ENCODE measurements around the gene PTPRE.

The PTPRE gene

DNA sequence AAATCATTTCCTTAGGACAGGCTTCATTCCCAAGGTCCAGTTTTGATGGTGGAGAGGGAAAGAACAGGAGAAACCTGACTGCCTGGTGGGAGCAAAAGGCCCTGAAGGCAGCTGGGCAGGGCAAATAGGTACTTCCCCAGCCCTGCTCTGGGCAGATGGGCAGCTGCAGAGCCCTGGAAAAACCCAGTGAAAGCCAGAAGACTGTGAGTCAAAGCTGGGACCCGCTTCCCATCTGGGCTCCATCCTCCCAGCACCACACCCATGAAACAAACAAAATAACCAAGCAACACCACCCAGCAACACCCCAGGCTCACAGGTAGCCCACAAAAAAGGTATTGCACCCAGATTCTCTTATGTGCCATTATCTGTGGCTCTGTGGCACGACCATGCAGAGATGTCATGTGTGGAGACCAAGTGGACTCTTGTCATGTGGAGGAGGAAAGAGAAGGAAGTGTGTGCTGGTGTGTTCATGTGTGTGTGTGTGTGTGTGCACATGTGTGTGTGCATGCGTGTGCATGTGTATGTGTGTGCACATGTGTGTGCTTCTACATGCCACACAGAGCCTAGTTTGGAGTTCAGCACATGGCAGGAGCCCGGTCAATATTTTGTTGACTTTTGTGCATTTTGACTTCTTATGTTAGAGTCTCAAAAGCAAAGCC lies 24.0 kb upstream of the PTPRE start:
- no peak for DNase-seq

DNA sequence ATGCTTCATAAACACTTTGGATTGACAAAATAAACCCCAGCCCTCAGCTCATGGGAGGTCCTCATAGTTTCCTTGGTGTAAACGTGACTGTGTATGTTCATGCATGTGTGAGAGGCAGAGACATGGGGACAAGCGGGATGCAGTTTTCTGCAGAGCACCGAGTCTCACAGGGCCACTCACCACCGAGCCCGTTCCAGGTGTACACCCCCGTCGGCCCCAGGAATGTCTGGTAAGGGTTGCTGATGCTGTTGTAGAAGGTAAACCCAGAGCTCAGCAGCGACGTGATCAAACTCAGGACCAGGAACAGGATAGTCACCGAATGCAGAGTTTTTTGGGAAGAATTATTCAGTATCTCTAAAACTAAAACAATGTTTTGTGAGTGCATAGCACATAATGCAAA lies 23.4 kb upstream of the PTPRE start:
- DNase-seq = no peak

GRCh38 chr10:127884501-127884900 lies 22.4 kb upstream of the PTPRE start:
- DNase-seq = no peak

GRCh38 chr10:127886371-127887051 lies 20.4 kb upstream of the PTPRE start:
- DNase-seq = no peak

GRCh38 chr10:127887541-127888415 lies 19.1 kb upstream of the PTPRE start:
- no peak for DNase-seq

- DNase-seq = no peak
Observed at GRCh38 chr10:127888521-127889312, 18.2 kb upstream of the PTPRE start.

DNA sequence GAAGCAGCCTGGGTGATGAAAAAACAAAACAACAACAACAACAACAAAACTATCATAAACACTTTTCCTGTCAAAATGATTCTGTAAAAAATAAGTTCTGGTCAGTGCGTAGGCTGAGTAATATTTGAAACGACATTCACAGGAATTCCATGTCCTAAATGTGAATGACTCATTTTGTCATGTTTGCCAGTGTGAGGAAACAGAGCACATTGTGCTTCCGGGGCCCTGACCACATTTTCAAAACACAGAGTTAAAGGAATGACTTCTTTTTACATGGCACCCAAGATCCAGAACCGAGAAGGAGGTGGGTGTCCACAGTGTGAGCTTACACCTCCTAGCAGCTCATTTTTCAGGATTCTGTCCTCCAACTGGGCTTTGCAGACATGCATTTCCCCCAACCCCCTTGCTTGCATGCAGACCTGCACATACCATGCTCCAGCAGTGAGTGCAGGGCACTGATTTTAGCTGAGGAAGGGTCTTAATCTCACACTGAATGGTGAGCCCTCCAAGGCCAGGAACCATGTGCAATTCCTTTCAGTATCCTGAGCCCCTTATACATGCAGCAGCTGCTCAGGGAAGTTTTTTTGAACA lies 17.2 kb upstream of the PTPRE start:
- DNase-seq = no peak

GRCh38 chr10:127890216-127890615 lies 16.7 kb upstream of the PTPRE start:
- DNase-seq = no peak

GRCh38 chr10:127890832-127891334 lies 16.0 kb upstream of the PTPRE start:
- DNase-seq = no peak

DNA sequence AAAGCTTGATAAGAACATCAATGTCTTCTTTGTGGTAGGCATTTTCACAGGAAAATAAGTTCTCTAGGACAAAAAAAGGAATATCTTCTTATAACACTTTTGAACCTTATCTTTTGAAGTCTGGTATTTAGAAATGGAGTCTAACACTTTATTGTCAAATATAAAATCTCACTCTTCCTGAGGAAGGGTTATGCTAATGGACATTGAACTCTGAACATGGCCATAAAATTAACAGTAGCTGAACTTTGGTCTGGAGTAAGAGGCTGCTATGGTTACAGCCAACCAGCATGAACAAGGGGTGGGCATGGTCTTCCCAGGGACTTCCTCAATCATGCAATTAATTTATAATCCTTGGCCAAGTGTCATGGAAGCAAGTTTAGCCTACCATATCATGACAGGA lies 14.2 kb upstream of the PTPRE start, which contains the start of gene CLRN3:
Gene CLRN3, minus strand, starts transcription at position 199 of the 400 bp plus-strand sequence. Its CDS starts 157 bp downstream, at position 42.
- DNase-seq = no peak

- DNase-seq = no peak
Observed at GRCh38 chr10:127894146-127894545, 12.8 kb upstream of the PTPRE start.

DNA sequence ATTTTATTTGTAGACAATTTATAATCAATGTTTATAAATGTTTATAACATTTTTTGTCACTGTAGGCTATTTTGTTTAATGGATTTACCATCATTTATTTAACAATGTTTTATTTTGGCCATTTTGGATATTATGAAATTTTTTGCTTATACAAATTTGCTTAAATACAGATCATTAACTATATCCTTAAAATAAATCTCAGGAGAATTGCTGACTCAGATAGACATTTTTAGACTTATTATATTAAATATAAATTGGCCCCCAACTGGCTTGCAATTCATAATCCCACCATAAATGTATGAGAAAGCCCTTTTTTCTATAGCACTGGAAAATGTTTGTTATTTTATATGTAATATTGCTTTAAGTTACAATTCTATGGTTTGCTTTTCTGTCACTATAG lies 10.3 kb upstream of the PTPRE start:
- DNase-seq = no peak

DNA sequence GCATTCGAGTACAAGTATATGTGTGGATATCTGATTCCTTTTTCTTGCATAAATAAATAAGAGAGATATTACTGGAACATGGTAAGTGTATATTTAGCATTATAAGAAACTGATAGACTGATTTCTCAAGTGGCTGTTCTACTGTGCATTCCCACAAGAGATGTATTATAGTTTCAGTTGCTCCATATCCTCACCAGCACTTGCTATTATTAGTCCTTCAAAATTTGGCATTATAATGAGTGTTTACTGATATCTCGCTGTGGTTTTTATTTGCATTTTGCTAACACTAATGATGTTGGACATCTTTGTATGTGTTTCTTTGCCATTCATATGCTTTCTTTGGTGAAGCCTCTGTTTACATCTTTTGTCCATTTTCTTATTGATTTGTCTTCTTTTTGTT lies 9.7 kb upstream of the PTPRE start:
- no peak for DNase-seq

- DNase-seq = no peak
Observed at GRCh38 chr10:127899766-127900387, 7.0 kb upstream of the PTPRE start.

GRCh38 chr10:127903789-127904188 lies 3.1 kb upstream of the PTPRE start:
- no peak for DNase-seq

GRCh38 chr10:127904311-127905000 lies 2.4 kb upstream of the PTPRE start:
- no peak for DNase-seq

- no peak for DNase-seq
Observed at GRCh38 chr10:127905001-127905847, 1.7 kb upstream of the PTPRE start.

DNA sequence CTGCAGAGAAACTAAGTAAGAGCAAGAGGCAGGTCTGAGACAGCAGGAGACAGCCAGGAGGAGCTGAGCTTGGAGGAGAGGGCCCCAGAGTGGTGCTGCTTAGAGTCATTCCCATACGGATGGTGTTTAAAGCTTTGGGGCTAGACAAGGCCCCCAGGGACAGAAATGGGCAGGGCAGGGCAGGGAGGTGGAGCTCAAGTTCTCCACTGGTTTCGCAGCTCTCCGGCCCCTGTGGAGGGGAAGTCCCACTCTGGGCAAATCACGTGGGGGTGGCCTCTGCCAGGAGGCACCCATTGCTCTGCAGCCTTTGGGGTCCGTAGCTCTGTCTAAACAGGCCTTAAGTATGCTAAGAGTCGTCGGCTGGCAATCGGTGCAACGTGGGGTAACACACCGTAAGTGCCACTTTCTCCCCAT lies 1.0 kb upstream of the PTPRE start:
- DNase-seq = no peak

DNA sequence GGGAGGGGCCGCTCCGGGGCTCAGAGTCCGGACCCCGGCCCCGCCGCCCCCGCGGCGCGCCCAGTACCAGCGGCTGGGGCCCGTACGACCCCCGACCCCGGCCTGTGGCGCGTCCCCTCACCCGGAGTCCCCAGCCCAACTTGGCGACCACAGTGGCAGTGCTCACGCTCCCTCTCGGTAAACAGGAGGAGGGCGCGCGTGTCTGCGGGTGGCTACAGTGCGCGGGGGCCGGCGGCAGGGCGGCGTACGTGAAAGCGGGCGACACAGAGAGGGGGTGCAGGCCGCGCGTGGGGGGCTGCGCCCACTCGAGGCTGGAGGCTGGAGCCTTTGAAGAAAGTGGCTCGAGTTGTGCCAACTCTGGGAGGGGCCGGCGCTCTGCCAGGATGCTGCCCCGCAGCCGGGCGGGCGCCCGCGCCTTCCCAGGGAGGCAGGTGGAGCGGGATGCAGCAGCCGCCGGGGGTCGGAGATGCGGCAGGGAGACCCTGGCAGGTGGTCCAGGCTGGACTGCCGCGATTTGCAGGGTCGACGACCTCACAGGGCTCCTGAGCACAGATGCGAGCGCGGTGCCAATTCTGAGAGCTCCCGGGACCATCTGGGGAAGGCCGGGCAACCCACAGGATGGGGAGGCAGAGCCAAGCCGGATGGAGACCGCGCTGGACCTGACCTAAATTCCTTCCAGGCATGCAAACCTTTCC lies 655 bp downstream of the PTPRE start:
- DNase-seq = no peak

Data from NCI-H1417 (cell line).